MCF 10A (cell line): ENCODE data around the gene IGF1R. TPM values are rescaled to one million over a fixed set of nuclear protein-coding genes. Genes with fewer than 3 reads are reported as not detected.

Source experiments
- BruUV-seq: library from RNA; stranded (reverse); fragments of 400-500 nt; replicated peaks from 2 replicates; lab custom pipeline; 2021; lab: Mats Ljungman, UMichigan
- CTCF ChIA-PET: fragments of 300-600 bp; sonication (Branson Sonifier 250); formaldehyde crosslinking; extraction: SDS; loops from one replicate; lab custom pipeline; 2021; ENCODE audit warnings: antibody characterized with exemption, inconsistent platforms; lab: Yijun Ruan, JAX
- POLR2A ChIA-PET: fragments of 300-600, 350-650 bp; sonication (Branson Sonifier 250); formaldehyde crosslinking; extraction: SDS; loops from one replicate; lab custom pipeline; 2020; ENCODE audit warnings: antibody characterized with exemption, inconsistent platforms; lab: Yijun Ruan, JAX
- DNase-seq: peaks from one replicate; pipeline ENCODE4 v3.0.0-alpha.2; 2018; ENCODE audit not compliant: unreplicated experiment
- H3K27ac Mint-ChIP-seq: one replicate; pipeline ENCODE4 v1.8.0; 2022; ENCODE audit warnings: mild to moderate bottlenecking, low read depth, mixed read lengths; ENCODE audit not compliant: unreplicated experiment
- H3K27me3 Mint-ChIP-seq: one replicate; pipeline ENCODE4 v1.8.0; 2022; ENCODE audit warnings: mixed read lengths; ENCODE audit not compliant: insufficient read depth, unreplicated experiment
- H3K36me3 Mint-ChIP-seq: one replicate; pipeline ENCODE4 v1.8.0; 2022; ENCODE audit warnings: mild to moderate bottlenecking, moderate library complexity, mixed read lengths; ENCODE audit not compliant: insufficient read depth, unreplicated experiment
- H3K4me1 Mint-ChIP-seq: one replicate; pipeline ENCODE4 v1.8.0; 2022; ENCODE audit warnings: mixed read lengths; ENCODE audit not compliant: insufficient read depth, unreplicated experiment
- H3K4me3 Mint-ChIP-seq: one replicate; pipeline ENCODE4 v1.8.0; 2022; ENCODE audit warnings: mild to moderate bottlenecking, moderate library complexity, mixed read lengths; ENCODE audit not compliant: unreplicated experiment
- H3K9me3 Mint-ChIP-seq: one replicate; pipeline ENCODE4 v1.8.0; 2022; ENCODE audit warnings: mixed read lengths; ENCODE audit not compliant: unreplicated experiment
- intact Hi-C: fragments of 100-400 bp; cut with micrococcal nuclease; formaldehyde crosslinking; loops from 2 replicates; pipeline ENCODE4 v1.14.1; 2022
- total RNA-seq: library from RNA; stranded (reverse); gene quantifications from 2 replicates; pipeline ENCODE4 v1.2.3, GENCODE V29; 2022
- TF ChIP-seq, protein P1 (sequence below): fragments of 200-600 bp; IDR thresholded peaks from one replicate; pipeline ENCODE4 v1.8.0; 2022; ENCODE audit warnings: antibody characterized with exemption, mild to moderate bottlenecking; ENCODE audit not compliant: unreplicated experiment

The IGF1R gene
- total RNA-seq, 1 experiment from 2014 or later, result 53.3 TPM

GRCh38 chr15:98930576-98930975 lies 282.2 kb downstream of the IGF1R start:
- DNase-seq, result no peak
- BruUV-seq, result no TSS peak
- Mint-ChIP-seq H3K36me3 (peaks cover 65% of the 10 kb centered on the region), H3K9me3 (no peaks in the 10 kb centered on the region), H3K4me3 (no peak overlapping the region), H3K4me1 (no peaks in the 10 kb centered on the region), H3K27me3 (no peaks in the 10 kb centered on the region), H3K27ac (no peak overlapping the region)
- intact Hi-C loops, result no loop called here
- TF ChIP-seq, protein P1, sequence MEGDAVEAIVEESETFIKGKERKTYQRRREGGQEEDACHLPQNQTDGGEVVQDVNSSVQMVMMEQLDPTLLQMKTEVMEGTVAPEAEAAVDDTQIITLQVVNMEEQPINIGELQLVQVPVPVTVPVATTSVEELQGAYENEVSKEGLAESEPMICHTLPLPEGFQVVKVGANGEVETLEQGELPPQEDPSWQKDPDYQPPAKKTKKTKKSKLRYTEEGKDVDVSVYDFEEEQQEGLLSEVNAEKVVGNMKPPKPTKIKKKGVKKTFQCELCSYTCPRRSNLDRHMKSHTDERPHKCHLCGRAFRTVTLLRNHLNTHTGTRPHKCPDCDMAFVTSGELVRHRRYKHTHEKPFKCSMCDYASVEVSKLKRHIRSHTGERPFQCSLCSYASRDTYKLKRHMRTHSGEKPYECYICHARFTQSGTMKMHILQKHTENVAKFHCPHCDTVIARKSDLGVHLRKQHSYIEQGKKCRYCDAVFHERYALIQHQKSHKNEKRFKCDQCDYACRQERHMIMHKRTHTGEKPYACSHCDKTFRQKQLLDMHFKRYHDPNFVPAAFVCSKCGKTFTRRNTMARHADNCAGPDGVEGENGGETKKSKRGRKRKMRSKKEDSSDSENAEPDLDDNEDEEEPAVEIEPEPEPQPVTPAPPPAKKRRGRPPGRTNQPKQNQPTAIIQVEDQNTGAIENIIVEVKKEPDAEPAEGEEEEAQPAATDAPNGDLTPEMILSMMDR, result no peak
- CTCF ChIA-PET, result interaction anchor here (0.6 to 0.7 kb wide), 2 partner anchors 46 to 777 kb away, joined by 3 read pairs; no protein-coding TSS in a partner anchor
- POLR2A ChIA-PET, result no interaction called here

DNA sequence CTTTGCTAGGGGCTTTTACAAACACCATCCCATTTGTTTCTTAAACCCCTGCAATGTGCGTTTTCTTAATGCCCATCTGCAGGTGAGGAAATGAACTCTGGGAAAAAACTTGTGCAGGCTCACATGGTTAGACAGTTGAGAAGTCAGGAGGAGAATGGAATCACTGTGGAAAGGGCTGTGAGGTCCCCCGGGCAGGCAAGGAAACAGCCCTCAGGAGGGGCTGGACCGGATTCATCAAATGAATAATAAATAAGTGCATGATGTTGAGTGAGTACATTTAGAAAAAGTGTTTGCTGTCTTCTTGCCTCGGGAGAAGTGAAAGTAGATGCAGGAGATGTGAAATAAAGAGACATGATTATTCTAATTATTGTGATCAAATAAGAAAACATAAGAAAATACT lies 282.7 kb downstream of the IGF1R start:
- H3K36me3 Mint-ChIP-seq, result peaks cover 65% of the 10 kb centered on the region
- DNase-seq, result no peak

DNA sequence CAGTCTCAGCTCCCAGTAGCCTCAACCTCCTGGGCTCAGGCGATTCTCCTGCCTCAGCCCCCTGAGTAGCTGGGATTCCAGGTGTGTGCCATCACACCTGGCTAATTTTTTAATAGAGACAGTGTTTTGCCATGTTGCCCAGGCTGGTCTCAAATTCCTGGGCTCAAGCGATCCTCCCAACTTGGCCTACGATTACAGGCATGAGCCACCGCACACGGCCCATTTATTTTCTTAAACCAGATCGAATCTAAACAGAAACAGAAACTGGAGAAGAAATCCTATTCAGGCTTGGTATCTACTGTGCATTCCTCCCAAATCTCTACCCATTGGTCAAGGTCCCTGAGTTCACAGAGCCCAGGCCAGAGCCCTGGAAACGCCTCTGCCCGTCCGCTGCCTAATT lies 285.1 kb downstream of the IGF1R start:
- no peak for DNase-seq
- Mint-ChIP-seq H3K4me3 (no peak overlapping the region), H3K27ac (no peak overlapping the region), H3K9me3 (no peaks in the 10 kb centered on the region), H3K27me3 (no peaks in the 10 kb centered on the region), H3K36me3 (peaks cover 83% of the 10 kb centered on the region), H3K4me1 (no peaks in the 10 kb centered on the region)
- TF ChIP-seq, protein P1, result no peak
- intact Hi-C loops, result no loop called here
- CTCF ChIA-PET, result interaction anchor here (0.6 kb wide), 2 partner anchors 249 to 1703 kb away, joined by 3 read pairs; no protein-coding TSS in a partner anchor
- no TSS peak for BruUV-seq
- POLR2A ChIA-PET, result no interaction called here

More for the DNA sequence above, 282.7 kb downstream of the IGF1R start:
- BruUV-seq, result no TSS peak
- ChIA-PET POLR2A (no interaction called here), CTCF (no interaction called here)
- no peaks in the 10 kb centered on the region for H3K27me3 Mint-ChIP-seq
- intact Hi-C loops, result no loop called here
- H3K4me1 Mint-ChIP-seq, result no peaks in the 10 kb centered on the region
- H3K9me3 Mint-ChIP-seq, result no peaks in the 10 kb centered on the region
- H3K4me3 Mint-ChIP-seq, result no peak overlapping the region
- H3K27ac Mint-ChIP-seq, result no peak overlapping the region
- TF ChIP-seq, protein P1, result no peak

DNA sequence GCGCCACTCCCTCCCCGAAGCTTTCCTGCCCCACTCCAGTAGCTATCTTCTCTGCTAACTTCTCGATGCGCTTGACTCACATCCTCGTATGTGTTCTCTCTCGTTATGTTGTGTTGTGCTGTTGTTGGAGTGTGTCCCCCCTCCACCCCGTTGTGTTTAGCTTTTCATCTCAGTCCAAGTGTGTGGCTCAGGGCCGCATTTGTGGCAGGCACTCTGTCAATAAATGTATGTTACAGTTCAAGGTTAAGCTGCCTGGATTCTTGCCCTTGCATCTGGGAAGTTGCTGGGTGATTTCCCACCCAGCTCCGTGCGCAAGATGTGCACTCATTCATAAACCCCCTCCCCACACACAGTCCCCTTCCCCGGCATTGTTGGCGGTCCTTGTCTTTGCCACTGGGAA lies 287.4 kb downstream of the IGF1R start:
- no TSS peak for BruUV-seq
- intact Hi-C loops, result no loop called here
- H3K4me3 Mint-ChIP-seq, result no peak overlapping the region
- POLR2A ChIA-PET, result no interaction called here
- CTCF ChIA-PET, result interaction anchor here (0.6 to 1.1 kb wide), 3 partner anchors 116 to 434 kb away, joined by 3 to 4 read pairs (median 3); no protein-coding TSS in a partner anchor
- no peaks in the 10 kb centered on the region for H3K27me3 Mint-ChIP-seq
- no peaks in the 10 kb centered on the region for H3K4me1 Mint-ChIP-seq
- DNase-seq, result no peak
- H3K27ac Mint-ChIP-seq, result no peak overlapping the region
- peaks cover 89% of the 10 kb centered on the region for H3K36me3 Mint-ChIP-seq
- no peaks in the 10 kb centered on the region for H3K9me3 Mint-ChIP-seq
- TF ChIP-seq, protein P1, result no peak
